ENCODE measurements around the gene KCNIP4. TPM values are rescaled to one million over a fixed set of nuclear protein-coding genes. Genes with fewer than 3 reads are reported as not detected.

Gene KCNIP4
- total and polyA plus RNA-seq, 10 of the 15 experiments (the other 5 are each of a cell fraction or from before 2014, with no cell fraction given) = 0.03 to 0.23 (median 0.13) TPM; not detected in 7

DNA sequence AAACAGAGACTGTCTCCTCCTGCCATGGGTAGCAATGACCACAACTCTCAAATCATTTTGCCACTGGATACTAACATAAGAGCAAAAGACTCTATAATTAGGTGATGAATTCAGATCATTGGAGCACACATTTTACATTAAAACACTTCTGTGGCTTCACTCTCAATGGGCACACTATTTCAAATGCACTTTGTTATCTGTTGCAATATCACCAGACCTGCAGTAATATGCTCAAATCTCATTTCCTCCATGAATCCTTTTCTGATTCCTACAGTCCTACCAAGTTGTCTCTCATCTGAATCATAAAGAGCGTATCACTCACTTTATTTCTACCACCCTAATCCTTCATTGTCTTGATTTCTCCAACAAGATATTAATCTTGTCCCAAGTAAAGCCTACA, 302.8 kb downstream of the KCNIP4 start:
- H3K79me2 ChIP-seq (ENCODE audit: control insufficient read depth, insufficient read depth, low read length) = no peaks in the 10 kb centered on the region
- H4K20me1 ChIP-seq (ENCODE audit: control insufficient read depth, insufficient read depth) = no peaks in the 10 kb centered on the region
- H3K4me1 ChIP-seq (ENCODE audit: control insufficient read depth, insufficient read depth, low read length) = no peaks in the 10 kb centered on the region
- H2AFZ ChIP-seq (ENCODE audit: control insufficient read depth, low read depth, low read length) = no peak overlapping the region
- H3K4me3 ChIP-seq = no peak overlapping the region
- SMC1A ChIA-PET (ENCODE audit: uncharacterized antibody, unreplicated experiment) = no interaction called here
- H3K9me3 ChIP-seq (replicated peaks; ENCODE audit: control insufficient read depth, insufficient read depth, low read length) = no peaks in the 10 kb centered on the region
- no peak overlapping the region for H3K9ac ChIP-seq (ENCODE audit: control insufficient read depth, insufficient read depth, low read length)
- H3K27me3 ChIP-seq (replicated peaks in 1 of 2; ENCODE audit: control insufficient read depth in 2 of 2, insufficient read depth in 2 of 2, low read length in 1 of 2) = no peaks in the 10 kb centered on the region
- RAD21 ChIA-PET (ENCODE audit: unreplicated experiment) = no interaction called here
- no peak for TF ChIP-seq CBFB (IDR thresholded peaks at IDR 0.05; ENCODE audit: low read depth)
- no peak for TF ChIP-seq ZNF622 (IDR thresholded peaks at IDR 0.05)
- no peak for TF ChIP-seq MTA2 (IDR thresholded peaks at IDR 0.05; ENCODE audit: low read depth)
- TF ChIP-seq TAF1 (IDR thresholded peaks at IDR 0.05; ENCODE audit: borderline replicate concordance, low read depth, low read length) = no peak
- TF ChIP-seq, protein P1, sequence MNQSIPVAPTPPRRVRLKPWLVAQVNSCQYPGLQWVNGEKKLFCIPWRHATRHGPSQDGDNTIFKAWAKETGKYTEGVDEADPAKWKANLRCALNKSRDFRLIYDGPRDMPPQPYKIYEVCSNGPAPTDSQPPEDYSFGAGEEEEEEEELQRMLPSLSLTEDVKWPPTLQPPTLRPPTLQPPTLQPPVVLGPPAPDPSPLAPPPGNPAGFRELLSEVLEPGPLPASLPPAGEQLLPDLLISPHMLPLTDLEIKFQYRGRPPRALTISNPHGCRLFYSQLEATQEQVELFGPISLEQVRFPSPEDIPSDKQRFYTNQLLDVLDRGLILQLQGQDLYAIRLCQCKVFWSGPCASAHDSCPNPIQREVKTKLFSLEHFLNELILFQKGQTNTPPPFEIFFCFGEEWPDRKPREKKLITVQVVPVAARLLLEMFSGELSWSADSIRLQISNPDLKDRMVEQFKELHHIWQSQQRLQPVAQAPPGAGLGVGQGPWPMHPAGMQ (IDR thresholded peaks at IDR 0.05; ENCODE audit: borderline replicate concordance) = no peak
- TF ChIP-seq, protein P2, sequence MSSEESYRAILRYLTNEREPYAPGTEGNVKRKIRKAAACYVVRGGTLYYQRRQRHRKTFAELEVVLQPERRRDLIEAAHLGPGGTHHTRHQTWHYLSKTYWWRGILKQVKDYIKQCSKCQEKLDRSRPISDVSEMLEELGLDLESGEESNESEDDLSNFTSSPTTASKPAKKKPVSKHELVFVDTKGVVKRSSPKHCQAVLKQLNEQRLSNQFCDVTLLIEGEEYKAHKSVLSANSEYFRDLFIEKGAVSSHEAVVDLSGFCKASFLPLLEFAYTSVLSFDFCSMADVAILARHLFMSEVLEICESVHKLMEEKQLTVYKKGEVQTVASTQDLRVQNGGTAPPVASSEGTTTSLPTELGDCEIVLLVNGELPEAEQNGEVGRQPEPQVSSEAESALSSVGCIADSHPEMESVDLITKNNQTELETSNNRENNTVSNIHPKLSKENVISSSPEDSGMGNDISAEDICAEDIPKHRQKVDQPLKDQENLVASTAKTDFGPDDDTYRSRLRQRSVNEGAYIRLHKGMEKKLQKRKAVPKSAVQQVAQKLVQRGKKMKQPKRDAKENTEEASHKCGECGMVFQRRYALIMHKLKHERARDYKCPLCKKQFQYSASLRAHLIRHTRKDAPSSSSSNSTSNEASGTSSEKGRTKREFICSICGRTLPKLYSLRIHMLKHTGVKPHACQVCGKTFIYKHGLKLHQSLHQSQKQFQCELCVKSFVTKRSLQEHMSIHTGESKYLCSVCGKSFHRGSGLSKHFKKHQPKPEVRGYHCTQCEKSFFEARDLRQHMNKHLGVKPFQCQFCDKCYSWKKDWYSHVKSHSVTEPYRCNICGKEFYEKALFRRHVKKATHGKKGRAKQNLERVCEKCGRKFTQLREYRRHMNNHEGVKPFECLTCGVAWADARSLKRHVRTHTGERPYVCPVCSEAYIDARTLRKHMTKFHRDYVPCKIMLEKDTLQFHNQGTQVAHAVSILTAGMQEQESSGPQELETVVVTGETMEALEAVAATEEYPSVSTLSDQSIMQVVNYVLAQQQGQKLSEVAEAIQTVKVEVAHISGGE (CRISPR knock-in tag; IDR thresholded peaks at IDR 0.05) = no peak
- no peak for TF ChIP-seq HDAC6 (IDR thresholded peaks at IDR 0.05; ENCODE audit: unreplicated experiment)
- TF ChIP-seq SMAD5 (IDR thresholded peaks at IDR 0.05; ENCODE audit: low read depth) = no peak
- no peak for TF ChIP-seq PAX5 (IDR thresholded peaks at IDR 0.05; ENCODE audit: borderline replicate concordance, low read depth, low read length)
- TF ChIP-seq, protein P3, sequence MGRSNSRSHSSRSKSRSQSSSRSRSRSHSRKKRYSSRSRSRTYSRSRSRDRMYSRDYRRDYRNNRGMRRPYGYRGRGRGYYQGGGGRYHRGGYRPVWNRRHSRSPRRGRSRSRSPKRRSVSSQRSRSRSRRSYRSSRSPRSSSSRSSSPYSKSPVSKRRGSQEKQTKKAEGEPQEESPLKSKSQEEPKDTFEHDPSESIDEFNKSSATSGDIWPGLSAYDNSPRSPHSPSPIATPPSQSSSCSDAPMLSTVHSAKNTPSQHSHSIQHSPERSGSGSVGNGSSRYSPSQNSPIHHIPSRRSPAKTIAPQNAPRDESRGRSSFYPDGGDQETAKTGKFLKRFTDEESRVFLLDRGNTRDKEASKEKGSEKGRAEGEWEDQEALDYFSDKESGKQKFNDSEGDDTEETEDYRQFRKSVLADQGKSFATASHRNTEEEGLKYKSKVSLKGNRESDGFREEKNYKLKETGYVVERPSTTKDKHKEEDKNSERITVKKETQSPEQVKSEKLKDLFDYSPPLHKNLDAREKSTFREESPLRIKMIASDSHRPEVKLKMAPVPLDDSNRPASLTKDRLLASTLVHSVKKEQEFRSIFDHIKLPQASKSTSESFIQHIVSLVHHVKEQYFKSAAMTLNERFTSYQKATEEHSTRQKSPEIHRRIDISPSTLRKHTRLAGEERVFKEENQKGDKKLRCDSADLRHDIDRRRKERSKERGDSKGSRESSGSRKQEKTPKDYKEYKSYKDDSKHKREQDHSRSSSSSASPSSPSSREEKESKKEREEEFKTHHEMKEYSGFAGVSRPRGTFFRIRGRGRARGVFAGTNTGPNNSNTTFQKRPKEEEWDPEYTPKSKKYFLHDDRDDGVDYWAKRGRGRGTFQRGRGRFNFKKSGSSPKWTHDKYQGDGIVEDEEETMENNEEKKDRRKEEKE (IDR thresholded peaks at IDR 0.05) = no peak
- TF ChIP-seq KDM1A (IDR thresholded peaks at IDR 0.05; ENCODE audit: borderline replicate concordance) = no peak
- TF ChIP-seq KLF5 (IDR thresholded peaks at IDR 0.05; ENCODE audit: partially characterized antibody) = no peak
- DNase-seq (ENCODE audit: low read depth, low spot score) = no peak
- 50% methylated on average over 1 of the region's 1 CpG for WGBS (ENCODE audit: insufficient coverage, insufficient replicate concordance, low lambda C conversion rate, missing lambda C conversion rate)
- POLR2A ChIA-PET = no interaction called here
- H3K27ac ChIP-seq (ENCODE audit: control insufficient read depth, insufficient read depth) = no peak overlapping the region
- FAIRE-seq = no peak
- CTCF ChIA-PET = no interaction called here
- no peak overlapping the region for H3K4me2 ChIP-seq (ENCODE audit: control insufficient read depth, insufficient read depth)
- in situ Hi-C loops (cut with MboI) (no loop called here), intact Hi-C loops (cut with micrococcal nuclease; ENCODE audit: unreplicated experiment) (no loop called here)
- H3K36me3 ChIP-seq (ENCODE audit: control insufficient read depth in 2 of 2, insufficient read depth in 2 of 2, low read length in 1 of 2) = no peaks in the 10 kb centered on the region
- ATAC-seq = no peak
- no TSS peak for BruUV-seq (replicated peaks)

All from GM12878 (cell line).